Stimulated activated CD4-positive, alpha-beta T cell treated with anti-CD3 and anti-CD28 coated beads, TNF-alpha, amount 100 ng/mL, for 48 hours (primary cell): ENCODE data around the gene NPPB.
A peak's percentile ranks its signal among the peaks of the same experiment; 100 is the strongest.

Experiments used
- DNase-seq, 3 donors: peaks; one replicate each; pipeline ENCODE4 v3.0.0-alpha.2; 2020; ENCODE audit warnings: low read depth in 3 of 3

The NPPB gene

DNA sequence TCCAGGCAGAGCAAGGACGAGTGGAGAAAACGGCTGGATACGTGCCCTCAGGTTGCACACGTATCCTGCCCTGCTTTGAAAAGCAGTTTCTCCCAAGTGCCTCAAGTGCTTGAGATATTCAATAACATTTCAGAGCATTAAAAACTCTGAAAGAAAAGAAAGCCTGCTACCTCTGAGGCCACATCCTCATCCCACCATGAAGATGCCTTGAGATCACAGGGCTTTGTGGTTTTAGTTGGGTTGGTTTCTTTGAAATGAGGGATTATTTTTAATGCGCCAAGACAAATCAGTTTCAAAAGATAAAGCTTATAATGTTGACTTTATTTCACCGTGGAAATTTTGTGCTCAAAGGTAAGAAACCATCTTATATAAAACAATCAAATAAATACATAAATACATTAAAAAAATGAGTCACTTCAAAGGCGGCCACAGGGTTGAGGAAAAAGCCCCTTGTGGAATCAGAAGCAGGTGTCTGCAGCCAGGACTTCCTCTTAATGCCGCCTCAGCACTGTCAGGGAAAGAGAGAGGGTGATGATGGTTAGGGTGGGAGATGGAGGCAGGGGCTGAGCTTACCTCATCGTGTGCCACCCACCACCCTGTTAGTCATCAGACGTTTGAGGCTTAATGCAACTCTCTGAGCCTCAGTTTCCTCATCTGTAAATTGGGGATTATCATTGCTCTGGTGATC, 1.4 kb downstream of the NPPB start:
- DNase-seq = no peak

DNA sequence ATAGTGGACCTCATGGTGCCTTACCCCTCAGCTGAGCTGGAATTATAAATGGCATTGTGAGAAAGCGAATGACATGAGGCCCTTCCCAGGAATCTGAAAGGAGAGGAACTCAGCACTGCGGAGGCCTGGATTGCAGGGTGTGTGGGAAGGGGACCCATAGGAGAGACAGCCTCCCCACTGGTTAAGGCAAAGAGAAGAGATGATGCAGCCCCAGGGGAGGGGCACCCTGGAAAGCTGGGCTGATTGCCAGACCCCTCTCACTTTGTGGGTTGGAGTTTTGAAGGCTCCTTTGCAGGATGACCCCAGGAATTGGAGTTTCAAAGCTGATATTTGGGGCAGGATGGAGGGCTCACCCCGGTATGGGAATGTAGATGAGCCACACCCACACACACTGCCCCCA, 2.0 kb downstream of the NPPB start:
- DNase-seq = no peak

DNA sequence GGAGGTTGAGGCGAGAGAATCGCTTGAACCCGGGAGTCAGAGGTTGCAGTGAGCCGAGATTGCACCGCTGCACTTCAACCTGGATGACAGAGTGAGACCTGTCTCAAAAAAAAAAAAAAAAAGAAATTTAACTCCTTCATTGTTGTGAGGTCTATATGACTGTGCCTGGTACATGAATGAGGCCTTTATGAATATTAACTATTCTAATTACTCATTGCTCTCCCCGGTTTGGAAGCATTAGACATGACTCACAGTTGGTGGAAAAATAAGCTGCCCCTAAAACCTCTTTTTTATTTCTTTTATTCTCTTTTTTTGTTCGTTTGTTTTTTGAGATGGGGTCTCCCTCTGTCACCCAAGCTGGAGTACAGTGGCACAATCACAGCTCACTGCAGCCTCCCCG, 3.3 kb downstream of the NPPB start:
- DNase-seq = no peak

DNA sequence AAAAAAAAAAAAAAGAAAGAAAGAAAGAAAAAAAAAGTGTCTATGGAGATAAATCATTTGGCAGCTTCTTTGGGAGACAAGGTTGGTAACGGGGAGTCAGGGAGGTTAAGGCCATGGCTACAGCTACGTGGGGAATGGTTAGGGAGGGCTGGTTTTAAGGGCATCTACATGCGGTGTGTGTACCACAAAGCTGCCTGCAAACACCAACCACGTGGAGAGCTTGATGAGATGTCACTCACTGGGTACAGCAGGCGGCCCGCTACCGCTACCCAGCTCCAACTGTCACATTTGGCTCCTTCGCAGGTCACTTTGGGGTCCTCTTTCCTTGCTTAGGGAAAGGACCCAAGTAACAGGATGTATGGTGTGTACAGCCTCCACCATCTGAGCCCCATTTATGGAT, 4.2 kb downstream of the NPPB start:
- no peak for DNase-seq

DNA sequence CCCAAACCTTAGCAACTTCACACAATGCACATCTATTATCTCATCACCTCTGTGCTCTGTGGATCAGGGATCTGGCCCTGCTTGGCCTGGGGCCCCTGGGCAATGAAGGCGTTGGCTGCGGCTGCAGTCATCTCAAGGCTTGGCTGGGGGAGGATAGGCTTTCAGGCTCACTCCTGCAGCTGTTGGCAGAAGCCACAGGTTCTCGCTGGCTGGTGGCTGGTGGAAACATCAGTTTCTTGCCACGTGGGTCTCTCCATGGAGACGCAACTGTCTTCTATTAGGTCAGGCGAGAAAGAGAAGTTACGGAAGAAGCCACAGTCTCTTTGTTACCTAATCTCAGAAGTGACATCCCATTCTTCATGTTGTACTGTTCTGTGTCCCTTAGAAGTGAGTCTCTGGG, 7.6 kb downstream of the NPPB start:
- no peak for DNase-seq

DNA sequence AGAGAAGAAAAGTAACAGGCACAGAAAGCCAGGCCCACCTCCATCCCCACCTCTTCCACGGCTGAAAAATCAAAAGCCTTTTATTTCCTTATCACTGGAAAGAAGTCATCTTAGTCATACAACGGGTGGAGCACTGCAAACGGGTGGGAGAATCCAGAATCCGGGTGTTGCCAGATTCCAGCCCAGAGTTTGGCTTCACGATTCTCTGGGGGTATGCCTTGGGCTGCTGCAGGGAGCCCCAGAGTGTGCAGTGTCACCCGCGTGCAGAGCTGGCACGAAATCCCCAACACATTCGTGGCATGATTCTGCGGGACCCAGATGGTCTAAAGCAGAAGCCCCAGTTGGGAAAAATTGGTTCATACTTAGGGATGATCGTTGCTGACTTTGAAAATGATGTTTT, 8.6 kb downstream of the NPPB start:
- DNase-seq = no peak

DNA sequence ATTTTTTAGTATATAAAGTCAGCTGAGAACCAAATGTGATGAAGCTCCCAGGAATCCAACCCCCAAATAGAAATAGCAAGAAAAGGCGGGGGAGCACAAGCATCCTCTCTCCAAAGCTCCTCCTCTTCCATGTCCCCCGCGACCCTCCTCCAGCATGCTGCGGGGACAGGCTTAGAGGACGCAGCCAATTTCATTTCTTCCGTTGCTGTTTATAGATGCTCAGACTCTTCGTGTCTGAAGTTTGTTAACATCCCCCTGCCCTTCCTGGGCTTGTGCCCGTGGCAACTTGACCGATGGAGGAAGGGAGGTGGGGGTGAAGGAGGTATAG, 10.4 kb downstream of the NPPB start:
- DNase-seq = no peak

DNA sequence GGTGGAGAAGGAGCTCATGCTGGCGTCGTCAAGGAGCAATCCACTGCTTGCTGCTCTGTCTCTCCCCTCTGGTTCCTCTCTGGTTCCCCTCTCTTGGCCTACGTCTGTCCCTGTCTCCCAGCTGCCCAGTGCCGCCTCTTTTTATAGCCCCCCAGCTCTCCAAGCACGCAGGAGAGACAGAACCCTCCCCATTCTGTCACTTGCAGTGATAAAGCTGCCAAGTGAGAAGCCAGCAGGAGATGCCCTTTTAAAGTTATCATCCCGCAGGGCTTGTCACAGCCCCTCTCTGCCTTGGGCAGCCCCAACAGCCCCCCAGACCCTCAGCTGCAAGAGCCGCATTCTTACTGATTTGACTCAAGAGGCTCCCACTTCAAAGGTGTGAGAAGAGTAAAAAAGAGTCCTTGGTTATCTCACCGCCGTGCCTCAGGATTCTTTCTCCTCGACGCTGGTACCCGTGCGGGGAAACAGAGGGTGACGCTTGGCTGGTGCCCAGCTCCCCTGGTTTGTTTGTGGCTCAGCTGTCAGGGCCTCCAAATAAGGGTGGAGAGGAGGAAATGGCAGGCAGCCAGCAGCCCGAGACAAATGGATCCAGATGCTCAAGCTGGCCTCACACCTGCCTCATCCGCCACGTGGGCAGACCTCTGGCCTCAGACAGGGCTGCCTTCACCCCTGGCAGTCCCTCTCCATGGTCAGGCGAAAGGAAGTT, 10.9 kb downstream of the NPPB start, which contains the start of gene NPPA:
Gene NPPA (minus strand): TSS at position 117 of the 706 bp plus-strand sequence. CDS start 99 bp downstream, at position 18.
- DNase-seq = no peak

DNA sequence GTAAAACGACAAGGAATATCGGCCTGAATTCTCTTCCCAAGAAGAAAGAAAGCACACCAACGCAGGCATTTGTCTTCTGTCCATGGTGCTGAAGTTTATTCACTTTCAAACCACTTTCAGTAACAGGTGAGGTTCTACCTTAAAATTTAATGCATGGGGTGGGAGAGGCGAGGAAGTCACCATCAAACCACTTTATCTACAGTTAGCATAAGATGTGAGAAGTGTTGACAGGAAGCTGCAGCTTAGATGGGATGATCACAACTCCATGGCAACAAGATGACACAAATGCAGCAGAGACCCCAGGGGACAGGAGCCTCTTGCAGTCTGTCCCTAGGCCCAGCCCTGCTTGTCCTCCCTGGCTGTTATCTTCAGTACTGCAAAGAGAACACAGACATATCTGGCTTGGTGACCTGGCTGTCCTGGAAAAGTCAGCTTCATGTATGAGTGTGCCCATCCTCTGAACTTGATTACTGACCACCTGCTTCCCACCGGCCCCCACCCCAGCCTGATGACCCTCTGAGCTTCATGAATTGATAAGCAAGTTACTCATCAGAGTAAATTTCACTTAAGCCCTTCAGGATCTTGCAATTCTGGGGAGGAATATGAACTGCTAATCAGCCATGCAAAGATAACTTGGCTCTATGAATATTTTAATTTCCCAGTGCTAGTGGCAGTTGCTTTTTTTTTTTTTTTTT, 13.0 kb downstream of the NPPB start:
- no peak for DNase-seq

DNA sequence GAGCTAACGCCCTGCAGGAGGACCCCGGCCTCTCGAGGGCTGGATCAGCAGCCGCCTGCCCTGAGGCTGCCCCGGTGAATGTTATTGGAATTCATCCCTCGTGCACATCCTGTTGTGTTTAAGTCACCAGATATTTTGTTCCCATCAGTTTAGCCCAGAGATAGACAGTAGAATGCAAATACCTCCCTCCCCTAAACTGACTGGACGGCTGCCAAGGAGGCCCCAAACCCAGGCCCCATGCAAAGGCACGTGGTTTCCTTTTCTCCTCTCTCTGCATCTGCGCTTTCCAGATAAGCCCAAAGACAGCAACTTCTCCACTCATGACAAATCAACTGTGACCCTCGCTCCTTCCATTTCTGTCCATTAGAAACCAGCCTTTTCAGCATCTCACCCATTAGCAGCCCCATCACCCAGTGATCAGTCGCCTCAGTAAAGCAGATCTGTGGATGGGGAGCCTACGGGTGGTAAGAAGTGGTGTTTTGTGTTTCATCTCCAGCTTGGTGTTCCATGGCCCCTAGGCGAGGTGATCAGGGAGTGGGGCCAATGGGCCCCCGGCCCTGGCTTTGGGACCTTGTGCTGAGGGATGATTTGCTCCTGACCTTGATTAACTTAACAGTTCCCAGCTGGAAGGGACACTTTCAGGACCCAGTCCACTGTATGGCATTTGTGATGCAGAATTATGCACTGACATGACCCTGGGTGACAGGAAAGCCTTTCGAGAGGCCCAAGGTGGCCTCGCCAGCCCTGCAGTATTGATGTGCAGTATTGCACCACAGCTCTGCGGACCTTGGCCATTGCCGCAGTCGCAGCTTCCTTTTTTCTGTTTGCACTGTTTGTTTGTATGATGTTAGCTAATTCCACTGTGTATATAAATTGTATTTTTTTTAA, 16.3 kb downstream of the NPPB start:
- no peak for DNase-seq

DNA sequence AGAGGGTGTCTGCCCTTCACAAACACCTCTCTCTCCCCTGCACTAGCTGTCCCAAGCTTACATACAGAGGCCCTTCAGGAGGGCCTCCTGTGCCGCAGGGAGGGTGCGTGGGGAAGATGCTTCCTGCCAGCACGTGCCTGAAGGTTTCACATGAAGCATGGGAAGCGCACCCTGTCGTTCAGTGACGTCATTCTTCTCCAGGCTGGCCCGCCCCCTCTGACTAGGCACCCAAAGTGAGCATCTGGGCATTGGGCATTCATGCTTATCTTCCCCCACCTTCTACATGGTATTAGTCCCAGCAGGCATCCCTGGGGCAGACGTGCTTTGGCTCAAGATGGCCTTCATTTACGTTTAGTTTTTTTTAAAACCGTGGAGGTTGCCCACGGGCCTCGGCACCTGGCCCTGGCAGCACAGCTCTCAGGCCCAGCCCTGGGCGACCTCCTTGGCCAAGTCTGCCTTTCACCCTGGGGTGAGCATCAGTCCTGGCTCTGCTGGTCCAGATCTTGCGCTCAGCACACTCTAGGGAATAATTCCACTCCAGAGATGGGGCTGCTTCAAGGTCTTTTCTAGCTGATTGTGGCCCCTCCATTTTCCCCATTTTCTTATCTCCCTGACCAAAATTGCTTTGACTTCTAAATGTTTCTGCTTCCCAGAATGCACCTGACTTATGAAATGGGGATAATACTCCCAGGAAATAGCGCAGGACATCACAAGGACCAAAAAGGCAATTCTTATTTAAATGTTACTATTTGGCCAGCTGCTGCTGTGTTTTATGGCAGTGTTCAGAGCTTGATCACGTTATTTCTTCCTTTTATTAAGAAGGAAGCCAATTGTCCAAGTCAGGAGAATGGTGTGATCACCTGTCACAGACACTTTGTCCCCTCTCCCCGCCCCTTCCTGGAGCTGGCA, 17.2 kb downstream of the NPPB start:
- no peak for DNase-seq

DNA sequence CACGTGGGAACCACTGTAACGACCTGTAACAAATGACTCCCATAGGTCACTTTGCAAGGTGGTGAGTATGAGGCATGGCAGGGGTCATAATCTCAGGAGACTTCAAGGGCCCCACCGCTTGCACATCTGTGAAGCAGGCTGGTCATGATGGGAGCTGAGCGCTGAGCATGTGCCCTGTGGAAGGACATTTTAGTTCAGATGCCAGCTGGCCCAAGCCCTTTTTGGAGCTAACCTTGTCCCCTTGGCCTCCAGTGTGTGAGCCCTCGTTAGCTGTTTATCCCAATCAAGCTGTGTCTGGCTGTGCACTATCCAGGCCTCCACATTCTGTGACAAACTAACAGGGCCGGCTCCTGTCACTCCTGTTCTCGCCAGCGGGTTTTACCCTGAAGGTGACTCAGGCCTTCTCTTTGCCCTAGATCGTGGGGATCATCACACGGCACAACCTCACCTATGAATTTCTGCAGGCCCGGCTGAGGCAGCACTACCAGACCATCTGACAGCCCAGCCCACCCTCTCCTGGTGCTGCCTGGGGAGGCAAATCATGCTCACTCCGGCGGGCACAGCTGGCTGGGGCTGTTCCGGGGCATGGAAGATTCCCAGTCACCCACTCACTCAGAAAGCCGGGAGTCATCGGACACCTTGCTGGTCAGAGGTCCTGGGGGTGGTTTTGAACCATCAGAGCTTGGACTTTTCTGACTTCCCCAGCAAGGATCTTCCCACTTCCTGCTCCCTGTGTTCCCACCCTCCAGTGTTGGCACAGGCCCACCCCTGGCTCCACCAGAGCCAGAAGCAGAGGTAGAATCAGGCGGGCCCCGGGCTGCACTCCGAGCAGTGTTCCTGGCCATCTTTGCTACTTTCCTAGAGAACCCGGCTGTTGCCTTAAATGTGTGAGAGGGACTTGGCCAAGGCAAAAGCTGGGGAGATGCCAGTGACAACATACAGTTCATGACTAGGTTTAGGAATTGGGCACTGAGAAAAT, 18.7 kb downstream of the NPPB start:
- DNase-seq = no peak

DNA sequence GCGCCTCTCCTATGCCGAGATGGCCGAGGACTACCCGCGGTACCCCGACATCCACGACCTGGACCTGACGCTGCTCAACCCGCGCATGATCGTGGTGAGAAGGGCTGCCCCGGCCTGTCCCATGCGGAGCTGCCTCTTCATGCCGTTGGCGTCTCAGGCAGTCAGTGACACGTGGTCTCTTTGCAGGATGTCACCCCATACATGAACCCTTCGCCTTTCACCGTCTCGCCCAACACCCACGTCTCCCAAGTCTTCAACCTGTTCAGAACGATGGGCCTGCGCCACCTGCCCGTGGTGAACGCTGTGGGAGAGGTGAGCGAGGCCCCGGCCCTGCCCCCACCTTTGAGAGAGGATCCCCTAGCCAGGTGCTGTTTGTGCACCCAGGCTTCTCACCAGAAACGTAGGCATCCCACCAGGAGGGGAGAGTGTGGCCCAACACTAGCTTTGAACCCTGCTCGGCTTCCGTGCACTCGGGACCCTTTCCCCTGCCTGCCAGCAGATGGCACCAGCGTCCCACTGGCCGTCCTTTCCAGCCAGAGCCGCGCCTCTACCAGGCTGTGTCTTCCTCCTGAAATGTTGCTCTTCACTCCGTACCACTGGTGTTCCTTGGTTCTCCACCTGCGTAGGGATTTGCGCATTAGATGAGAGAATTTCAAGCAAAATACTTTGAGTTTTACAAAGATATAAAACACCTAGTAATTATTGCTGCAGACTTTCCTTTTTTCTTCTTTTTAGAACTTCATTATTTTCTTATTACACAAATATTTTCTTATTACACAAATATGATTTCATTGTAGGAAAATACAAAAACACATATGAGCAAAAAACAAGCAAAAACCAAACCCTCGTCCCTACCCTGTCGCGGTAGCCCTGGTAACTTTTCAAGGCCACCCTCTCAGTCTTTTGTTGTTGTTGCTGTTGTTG, 20.1 kb downstream of the NPPB start:
- DNase-seq = peak; percentile 45 to 57 (median 47)

DNA sequence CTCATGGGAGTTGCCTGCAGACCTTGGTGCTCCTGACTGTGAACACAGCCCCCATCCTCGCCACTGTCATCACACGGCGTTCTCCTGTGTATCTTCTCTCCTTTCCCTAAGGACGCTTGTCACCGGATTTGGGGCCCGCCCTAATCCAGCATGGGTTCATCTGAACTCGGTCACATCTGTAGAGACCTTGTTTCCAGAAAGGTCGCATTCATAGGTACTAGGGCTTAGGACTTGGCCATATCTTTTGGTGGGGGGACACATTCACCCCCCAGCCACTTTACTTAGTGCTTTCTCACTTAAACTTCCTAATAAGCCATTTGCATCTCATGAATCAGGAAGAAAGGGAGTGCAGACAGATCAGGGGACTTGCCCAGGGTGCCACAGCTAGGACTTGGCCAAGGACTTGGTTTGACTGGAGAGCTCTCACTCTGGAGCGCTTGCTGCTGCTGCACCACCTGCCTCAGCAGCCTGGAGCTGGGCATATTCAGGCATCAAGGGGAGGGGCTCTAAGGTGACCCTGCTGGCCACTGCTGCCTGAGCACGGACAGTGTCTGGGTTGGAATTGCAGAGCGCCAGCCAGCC, 20.9 kb downstream of the NPPB start:
- DNase-seq = no peak

DNA sequence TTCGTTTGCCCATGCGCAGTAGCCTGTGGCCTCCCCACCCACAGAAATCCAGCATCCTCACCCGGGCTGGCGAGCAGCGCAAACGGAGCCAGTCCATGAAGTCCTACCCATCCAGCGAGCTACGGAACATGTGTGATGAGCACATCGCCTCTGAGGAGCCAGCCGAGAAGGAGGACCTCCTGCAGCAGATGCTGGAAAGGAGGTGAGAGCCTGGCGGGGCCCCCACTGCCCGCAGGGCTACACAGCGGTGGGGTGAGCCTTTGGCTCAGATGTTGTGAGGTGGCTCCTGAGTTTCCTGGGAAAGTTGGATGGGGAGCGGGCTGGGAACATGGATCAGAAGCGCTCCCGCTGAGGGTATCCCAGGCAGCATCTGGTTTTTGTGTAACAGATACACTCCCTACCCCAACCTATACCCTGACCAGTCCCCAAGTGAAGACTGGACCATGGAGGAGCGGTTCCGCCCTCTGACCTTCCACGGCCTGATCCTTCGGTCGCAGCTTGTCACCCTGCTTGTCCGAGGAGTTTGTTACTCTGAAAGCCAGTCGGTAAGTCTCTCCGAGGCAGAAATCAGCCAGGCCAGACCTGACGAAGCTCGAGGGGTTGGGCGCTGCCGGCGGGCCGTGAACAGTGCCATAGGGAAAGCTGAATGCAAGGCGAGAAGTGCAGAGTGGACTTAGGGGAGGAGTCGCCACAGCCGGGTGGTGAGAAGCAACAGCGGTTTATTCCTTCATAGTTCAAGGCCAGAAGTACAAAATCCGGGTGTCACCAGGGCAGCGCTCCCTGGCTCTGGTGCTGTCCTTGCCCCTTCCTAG, 21.6 kb downstream of the NPPB start:
- DNase-seq = no peak

DNA sequence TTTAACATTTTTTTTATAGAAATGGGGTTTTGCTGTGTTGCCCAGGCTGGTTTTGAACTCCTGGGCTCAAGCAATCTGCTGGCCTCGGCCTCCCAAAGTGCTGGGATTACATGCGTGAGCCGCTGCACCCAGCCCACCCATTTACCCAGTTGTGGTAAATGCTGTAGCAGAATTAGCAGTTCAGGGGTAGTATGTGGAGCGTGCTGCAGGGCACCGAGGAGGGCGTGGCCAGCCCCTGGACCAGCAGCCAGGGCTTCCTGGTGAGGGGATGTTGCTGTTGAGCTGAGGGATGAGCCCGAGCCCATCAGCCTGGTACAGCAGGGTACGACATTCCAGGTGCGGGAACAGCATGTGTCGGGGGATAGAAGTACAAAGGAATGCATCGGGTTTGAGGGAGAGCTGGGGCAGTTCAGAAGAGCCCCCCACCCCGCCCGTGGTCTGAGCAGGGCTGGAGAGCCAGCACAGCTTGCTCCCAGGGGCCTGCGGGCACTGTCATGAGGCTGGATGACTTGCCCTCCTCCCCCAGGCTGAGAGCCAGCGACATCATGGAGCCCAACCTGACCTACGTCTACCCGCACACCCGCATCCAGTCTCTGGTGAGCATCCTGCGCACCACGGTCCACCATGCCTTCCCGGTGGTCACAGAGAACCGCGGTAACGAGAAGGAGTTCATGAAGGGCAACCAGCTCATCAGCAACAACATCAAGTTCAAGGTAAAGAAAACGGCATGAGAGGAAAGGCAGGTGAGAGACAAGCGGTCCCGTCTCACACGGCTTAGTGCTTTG, 23.1 kb downstream of the NPPB start:
- DNase-seq = no peak

DNA sequence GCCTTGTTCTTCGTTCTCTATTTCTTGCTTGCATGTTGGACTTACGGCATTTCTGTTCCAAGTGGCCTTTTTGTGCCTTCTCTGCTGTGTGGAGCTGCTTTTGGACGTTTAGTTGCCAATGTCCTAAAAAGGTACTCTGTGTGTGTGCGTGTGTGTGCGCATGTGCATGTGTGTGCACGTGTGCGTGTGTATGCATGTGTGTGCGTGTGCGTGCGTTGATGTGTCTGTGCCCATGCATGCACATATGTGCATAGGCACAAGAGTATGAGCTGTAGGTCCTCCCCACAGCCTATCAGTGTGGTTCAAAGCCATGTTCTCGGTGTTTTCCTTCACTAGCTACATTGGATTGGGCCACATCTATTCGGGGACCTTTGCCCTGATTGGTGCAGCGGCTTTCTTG, 24.8 kb downstream of the NPPB start:
- no peak for DNase-seq
